ENCODE data around the gene UCN.

DNA sequence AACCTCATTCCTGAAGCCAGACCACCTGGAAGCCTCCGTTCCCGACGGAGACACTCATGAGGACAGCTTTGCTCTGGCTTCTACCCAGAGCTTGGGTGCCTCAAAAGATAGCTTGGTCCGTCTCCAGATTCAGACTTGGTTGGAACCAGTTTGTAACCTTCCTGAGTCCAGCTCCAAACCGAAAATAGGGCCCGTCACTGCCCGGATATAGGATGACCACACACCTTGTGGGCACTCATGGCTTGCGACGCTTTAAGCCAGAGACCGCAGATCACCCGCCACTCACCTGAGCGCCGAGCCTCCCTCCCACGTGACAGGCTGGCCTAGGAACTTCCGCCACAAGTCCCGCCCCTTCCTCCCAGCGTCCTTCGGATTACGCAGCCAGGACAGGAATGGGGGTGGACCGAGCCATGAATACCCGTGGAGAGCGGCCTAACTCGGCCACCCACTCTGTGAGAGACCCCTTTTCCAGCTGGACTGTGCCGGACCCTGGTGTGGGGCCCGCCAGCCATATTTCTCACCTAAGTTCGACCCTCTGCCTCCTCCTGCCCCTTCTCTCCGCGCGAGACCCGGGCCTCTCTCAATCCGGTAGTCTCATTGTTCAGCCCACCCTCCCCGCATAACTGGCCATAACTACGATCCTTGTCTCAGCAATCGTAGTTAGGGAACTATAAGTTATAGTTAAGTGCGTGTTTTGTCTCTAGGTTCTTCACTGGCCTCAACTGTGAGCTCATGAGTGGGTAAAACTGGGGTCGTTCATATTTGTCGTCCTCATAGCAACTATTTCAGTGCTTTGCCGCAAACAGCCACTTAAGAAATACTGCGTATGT, 14.7 kb upstream of the UCN start, which contains the start of gene MPV17:
- TF ChIP-seq CTCF (IDR thresholded peaks at IDR 0.05): no peak
- peak; percentile 97 for TF ChIP-seq POLR2A (IDR thresholded peaks at IDR 0.05)

All from right lobe of liver (tissue), 4 donors.